WI38 (cell line): ENCODE measurements around the gene ADAMTSL1.

Experiments
- H3K4me3 ChIP-seq: 2 replicates; pipeline ENCODE4 v1.5.1; 2011; ENCODE audit warnings: low read depth, mild to moderate bottlenecking, control low read depth, low read length
- CTCF ChIP-seq: IDR thresholded peaks from 2 replicates; pipeline ENCODE4 v1.5.1; 2012; ENCODE audit warnings: low read depth, mild to moderate bottlenecking, control low read depth, low read length

ADAMTSL1 gene

GRCh38 chr9:18516965-18517364 lies 43.0 kb downstream of the ADAMTSL1 start:
- no peak overlapping the region for H3K4me3 ChIP-seq
- TF ChIP-seq CTCF: no peak

DNA sequence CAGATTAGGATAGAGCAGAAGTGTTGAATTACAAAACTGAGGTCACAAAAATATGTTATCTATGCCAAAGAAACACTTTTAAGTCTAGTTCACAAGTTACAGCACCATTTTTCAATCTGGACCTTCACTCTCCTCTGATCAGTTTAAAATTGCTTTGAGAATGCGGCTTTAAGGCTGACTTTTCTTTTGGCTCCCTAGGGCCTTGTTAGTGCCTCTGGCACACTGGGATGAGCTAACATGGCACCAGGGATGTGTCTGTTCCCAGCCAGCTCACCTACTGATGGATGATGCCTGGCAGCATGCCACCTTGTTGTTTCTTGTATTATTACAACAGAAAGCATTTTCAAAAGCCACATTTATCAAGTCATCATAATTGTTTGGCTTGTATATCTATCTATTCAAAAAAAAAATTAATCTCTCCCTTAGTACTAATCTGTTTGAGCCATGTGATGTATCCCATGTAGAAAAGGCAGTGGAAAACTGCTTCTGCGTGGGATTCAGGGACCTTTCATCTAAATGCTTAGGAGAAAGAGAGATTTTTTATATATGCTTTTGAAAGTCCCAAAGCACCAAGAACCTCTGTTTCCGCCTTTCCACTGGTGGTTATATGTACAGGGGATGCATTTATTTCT lies 46.6 kb downstream of the ADAMTSL1 start:
- H3K4me3 ChIP-seq: no peak overlapping the region
- no peak for TF ChIP-seq CTCF

GRCh38 chr9:18526685-18527084 lies 52.7 kb downstream of the ADAMTSL1 start:
- TF ChIP-seq CTCF: no peak
- no peak overlapping the region for H3K4me3 ChIP-seq

- TF ChIP-seq CTCF: no peak
- H3K4me3 ChIP-seq: no peak overlapping the region
Measured at GRCh38 chr9:18531136-18532065, 57.4 kb downstream of the ADAMTSL1 start.

- no peak for TF ChIP-seq CTCF
Measured at GRCh38 chr9:18534611-18535010, 60.7 kb downstream of the ADAMTSL1 start.

DNA sequence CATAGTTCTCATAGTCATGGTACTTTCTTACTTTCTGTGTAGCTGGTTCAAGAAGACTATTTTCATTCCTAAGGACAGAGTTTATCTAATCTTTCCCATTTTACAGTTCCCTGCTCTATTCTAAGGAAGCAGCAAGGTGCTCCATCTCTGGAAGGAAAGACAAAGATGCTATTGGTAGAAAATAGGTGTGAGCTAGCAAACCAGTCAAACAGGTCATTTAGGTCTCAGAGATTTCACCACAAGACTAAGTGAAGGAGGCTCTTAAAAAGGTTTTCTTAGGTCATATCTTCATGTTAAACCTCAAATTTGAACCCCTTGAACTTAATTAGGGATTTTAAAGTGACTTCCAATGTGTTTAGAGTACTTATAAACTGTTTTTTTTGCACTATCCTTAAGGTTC lies 62.6 kb downstream of the ADAMTSL1 start:
- TF ChIP-seq CTCF: no peak
- H3K4me3 ChIP-seq: no peak overlapping the region

More at GRCh38 chr9:18534611-18535010, 60.7 kb downstream of the ADAMTSL1 start:
- H3K4me3 ChIP-seq: no peak overlapping the region

GRCh38 chr9:18539203-18539693 lies 65.3 kb downstream of the ADAMTSL1 start:
- no peak overlapping the region for H3K4me3 ChIP-seq
- TF ChIP-seq CTCF: no peak
